Ascending aorta (tissue), 2 donors: ENCODE measurements around the gene HSH2D. TPM values are rescaled to one million over a fixed set of nuclear protein-coding genes. Genes with fewer than 3 reads are reported as not detected.

ENCODE experiments used
- DNase-seq, 2 donors: peaks; one replicate each; pipeline ENCODE4 v3.0.0-alpha.2; 2019; ENCODE audit warnings: low spot score in 2 of 2
- H3K27ac ChIP-seq, 2 donors: fragments of 200-600 bp; sonication (generic); one replicate each; pipeline ENCODE4 v1.5.1; 2016 to 2017; ENCODE audit warnings: mild to moderate bottlenecking in 1 of 2
- H3K27me3 ChIP-seq: fragments of 200-600 bp; sonication (generic); one replicate; pipeline ENCODE4 v1.5.1; 2017
- H3K36me3 ChIP-seq, 2 donors: fragments of 200-600 bp; sonication (generic); one replicate each; pipeline ENCODE4 v1.5.1; 2016
- H3K4me1 ChIP-seq, 2 donors: fragments of 200-600 bp; sonication (generic); one replicate each; pipeline ENCODE4 v1.5.1; 2016 to 2017; ENCODE audit warnings: mild to moderate bottlenecking in 1 of 2
- H3K4me3 ChIP-seq, 2 donors: fragments of 200-600 bp; sonication (generic); one replicate each; pipeline ENCODE4 v1.5.1; 2016 to 2017; ENCODE audit warnings: mild to moderate bottlenecking in 1 of 2
- H3K9me3 ChIP-seq, 2 donors: fragments of 200-600 bp; sonication (generic); one replicate each; pipeline ENCODE4 v1.5.1; 2016
- CTCF ChIP-seq, 3 experiments: fragments of 200-600 bp in 2 of 3; fragments of 450-650 bp in 1 of 3; sonication (generic) in 2 of 3; IDR thresholded peaks; one replicate each; pipeline ENCODE4 v1.5.1; 2016 to 2019; ENCODE audit warnings: antibody characterized with exemption in 3 of 3, mild to moderate bottlenecking in 1 of 3, moderate library complexity in 1 of 3
- intact Hi-C: fragments of 100-400 bp; cut with DNase I; formaldehyde crosslinking; loops from one replicate; pipeline ENCODE4 v1.15.1; 2023
- total RNA-seq: library from RNA; depleted of rRNA; stranded (reverse); fragments of >200 nt; gene quantifications from one replicate; pipeline ENCODE4 v1.1.0, GENCODE V29; 2016

HSH2D gene
- total RNA-seq, 1 donor from 2014 or later: not detected

GRCh38 chr19:16125737-16126495 lies 17.6 kb upstream of the HSH2D start:
- no peak for DNase-seq
- TF ChIP-seq CTCF (IDR thresholded peaks at IDR 0.05): no peak
- intact Hi-C loops: no loop called here
- Histone ChIP-seq H3K27ac (no peak overlapping the region), H3K27me3 (no peaks in the 10 kb centered on the region), H3K36me3 (peaks cover 89 to 95% of the 10 kb centered on the region in 2 donors), H3K9me3 (no peaks in the 10 kb centered on the region), H3K4me3 (no peak overlapping the region), H3K4me1 (no peaks in the 10 kb centered on the region)

- H3K9me3 ChIP-seq: no peaks in the 10 kb centered on the region
- intact Hi-C loops: no loop called here
- no peak for TF ChIP-seq CTCF (IDR thresholded peaks at IDR 0.05)
These were observed 16.4 kb upstream of the HSH2D start for GRCh38 chr19:16127080-16127479.

DNA sequence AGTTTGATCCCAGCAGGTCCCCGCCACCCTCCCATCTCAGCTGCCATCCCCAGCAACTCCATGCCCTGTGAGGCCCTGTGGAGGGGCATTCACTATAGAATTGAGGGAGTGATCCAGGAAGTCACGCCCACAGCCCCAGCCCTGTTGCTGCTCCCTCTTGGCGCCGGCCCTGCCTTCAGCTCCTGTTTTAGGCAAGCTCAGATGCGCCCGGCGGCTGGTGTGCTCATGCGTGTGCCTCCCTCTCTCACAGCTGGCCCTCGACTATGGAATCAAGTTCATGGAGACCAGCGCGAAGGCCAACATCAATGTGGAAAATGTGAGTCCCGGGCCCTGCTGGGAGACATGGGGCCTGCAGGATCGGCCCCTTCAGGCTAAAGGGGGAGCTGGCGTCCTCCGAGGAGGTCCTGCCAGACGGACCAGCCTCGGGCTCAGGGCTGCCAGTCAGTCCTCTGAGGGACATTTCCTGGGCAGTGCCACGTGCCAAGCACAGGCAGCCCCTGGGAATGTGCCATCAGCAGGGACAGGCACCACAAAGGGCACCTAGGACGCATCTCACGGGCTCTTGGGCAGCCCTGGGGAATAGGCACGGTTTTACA lies 15.6 kb upstream of the HSH2D start:
- H3K4me3 ChIP-seq: no peak overlapping the region
- no peak for TF ChIP-seq CTCF (IDR thresholded peaks at IDR 0.05)
- intact Hi-C loops: no loop called here
- no peak for DNase-seq
- no peaks in the 10 kb centered on the region for H3K4me1 ChIP-seq
- no peaks in the 10 kb centered on the region for H3K9me3 ChIP-seq
- no peak overlapping the region for H3K27ac ChIP-seq
- no peaks in the 10 kb centered on the region for H3K27me3 ChIP-seq
- peaks cover 85 to 93% of the 10 kb centered on the region in 2 donors for H3K36me3 ChIP-seq

More at GRCh38 chr19:16127080-16127479, 16.4 kb upstream of the HSH2D start:
- no peak for DNase-seq
- Histone ChIP-seq H3K27me3 (no peaks in the 10 kb centered on the region), H3K36me3 (peaks cover 85 to 93% of the 10 kb centered on the region in 2 donors), H3K4me1 (no peaks in the 10 kb centered on the region), H3K27ac (no peak overlapping the region), H3K4me3 (no peak overlapping the region)

DNA sequence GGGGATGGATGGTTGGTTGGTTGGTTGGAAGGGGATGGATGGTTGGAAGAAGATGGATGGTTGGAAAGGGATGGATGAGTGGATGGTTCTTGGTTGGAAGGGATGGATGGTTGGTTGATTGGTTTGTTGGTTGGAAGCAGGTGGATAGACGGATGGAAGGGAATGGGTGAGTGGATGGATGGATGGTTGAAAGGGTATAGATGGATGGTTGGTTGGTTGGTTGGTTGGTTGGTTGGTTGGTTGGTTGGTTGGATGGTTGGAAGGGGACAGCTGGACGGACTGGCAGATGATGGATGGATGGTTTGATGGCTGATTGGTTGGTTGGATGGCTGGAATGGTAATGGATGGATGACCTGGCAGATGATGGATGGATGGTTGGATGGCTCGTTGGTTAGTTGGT lies 11.8 kb upstream of the HSH2D start:
- Histone ChIP-seq H3K9me3 (no peaks in the 10 kb centered on the region), H3K4me3 (no peak overlapping the region), H3K36me3 (peaks cover 70 to 76% of the 10 kb centered on the region in 2 donors), H3K27ac (no peak overlapping the region), H3K4me1 (no peaks in the 10 kb centered on the region), H3K27me3 (no peaks in the 10 kb centered on the region)
- no peak for TF ChIP-seq CTCF (IDR thresholded peaks at IDR 0.05)
- DNase-seq: no peak
- intact Hi-C loops: no loop called here

GRCh38 chr19:16133818-16134217 lies 9.7 kb upstream of the HSH2D start:
- Histone ChIP-seq H3K36me3 (peaks cover 51 to 54% of the 10 kb centered on the region in 2 donors), H3K27ac (no peak overlapping the region)
- TF ChIP-seq CTCF (IDR thresholded peaks at IDR 0.05): no peak

More at GRCh38 chr19:16133818-16134217, 9.7 kb upstream of the HSH2D start:
- Histone ChIP-seq H3K27me3 (no peaks in the 10 kb centered on the region), H3K4me3 (no peak overlapping the region), H3K4me1 (no peaks in the 10 kb centered on the region), H3K9me3 (no peaks in the 10 kb centered on the region)
- no peak for DNase-seq
- intact Hi-C loops: no loop called here
